ENCODE data around the gene DHRS3.

Gene DHRS3

DNA sequence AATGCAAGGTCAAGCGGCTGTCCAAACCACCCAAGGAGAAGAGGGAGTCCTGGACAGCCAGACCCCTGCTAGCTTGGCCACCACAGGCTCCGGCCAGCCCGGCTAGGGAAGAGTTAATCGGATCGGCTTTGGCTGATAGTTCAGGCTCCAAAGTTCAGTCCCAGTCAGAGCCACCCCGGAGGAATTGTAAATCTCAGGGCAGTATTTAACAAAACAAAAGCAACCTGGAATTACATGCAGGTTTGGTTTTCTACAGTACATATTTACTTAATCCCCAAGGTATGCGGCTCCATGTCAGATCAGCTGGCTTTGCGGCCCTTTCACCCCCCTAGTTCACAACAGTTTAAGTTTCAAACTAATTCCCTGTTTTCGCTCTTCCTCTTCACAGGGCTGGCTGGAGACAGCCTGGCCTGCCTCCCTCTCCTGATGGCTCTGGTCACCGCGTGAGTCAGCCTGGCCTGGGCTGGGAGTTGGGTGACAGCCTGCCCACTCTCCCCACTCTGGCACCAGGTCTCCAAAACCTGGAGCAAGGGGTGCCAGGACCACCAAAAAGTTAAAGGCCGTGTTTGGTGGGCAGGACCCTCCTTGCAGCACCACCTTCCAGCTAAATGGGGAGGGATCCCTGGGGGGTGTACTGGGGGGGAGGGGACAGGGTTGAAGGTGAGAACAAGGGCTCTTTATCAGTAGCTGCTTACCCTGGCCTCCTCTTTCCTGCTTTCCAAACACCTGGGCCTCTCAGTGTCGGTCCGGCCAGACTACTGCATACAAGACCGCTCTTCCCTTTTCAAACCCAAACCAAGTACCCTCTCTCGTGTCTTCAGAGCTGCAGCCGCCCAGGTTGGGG is 1.9 kb downstream of the DHRS3 start:
- peak; percentile 18 for DNase-seq

DNA sequence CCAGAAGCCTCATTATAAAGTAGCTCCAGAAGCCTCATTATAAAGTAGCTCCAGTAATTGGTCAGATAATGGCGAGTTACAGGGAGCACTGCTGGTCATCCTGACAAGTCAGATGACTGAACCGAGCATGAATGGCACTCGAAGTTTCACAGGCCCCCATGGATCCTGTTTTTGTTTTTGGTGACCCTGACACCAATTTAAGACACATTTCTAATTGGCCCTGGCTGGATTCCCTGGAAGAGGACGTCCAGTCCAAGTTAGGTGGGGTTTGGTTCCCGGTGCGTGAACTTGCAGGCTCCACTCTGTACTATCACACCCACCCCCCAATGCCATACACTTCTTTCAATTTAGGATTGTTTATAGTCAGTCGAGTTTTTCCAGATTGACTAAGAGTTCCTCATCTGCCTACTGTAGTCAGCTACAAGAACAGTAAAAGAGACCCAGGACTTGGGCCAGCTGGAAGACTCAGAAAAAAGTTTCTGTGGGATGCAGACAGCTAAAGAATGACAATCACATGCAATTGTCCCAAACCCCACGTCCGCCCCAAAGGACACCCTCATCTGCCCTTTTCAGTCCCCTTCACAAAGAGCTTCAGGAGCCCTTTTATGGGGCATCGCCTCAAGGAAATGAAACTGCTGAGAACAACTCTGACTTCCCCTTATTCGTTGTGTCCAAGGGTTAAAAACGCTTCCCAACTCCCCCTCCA is 2.7 kb downstream of the DHRS3 start:
- no peak for DNase-seq

DNA sequence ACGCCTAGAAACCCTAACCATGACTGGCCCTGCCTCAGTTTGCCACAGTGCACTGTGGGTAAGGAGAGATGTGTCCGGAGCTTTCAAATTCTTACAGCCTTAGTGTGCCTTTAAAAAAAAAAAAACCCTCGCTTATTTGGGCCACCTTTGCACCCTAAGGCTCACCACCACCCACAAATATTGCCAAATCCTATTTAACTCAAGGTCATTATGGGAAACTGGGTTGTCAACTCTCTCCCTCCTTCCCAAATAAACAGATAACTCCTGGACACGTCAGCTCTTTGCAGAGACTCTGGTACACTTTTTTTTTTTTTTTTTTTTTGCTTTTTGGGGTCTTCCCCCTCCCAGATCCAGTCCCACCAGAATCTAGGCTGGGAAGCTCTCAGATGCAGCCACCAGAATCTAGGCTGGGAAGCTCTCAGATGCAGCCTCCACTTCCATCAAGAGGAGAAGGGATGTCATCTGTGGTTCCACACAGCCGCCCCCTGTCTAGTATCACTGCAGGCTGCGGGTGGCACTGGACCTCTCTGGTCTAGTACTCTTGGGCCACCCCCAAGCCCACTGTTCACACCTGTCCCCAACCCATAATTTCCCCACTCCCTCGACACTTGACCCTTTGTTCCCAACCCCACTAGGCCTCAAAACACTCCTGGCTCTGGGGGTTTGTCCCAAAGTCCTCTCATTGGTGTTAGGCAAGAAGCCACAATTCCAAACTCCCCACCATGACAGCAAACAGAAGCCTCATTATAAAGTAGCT is 3.4 kb downstream of the DHRS3 start:
- DNase-seq = no peak

DNA sequence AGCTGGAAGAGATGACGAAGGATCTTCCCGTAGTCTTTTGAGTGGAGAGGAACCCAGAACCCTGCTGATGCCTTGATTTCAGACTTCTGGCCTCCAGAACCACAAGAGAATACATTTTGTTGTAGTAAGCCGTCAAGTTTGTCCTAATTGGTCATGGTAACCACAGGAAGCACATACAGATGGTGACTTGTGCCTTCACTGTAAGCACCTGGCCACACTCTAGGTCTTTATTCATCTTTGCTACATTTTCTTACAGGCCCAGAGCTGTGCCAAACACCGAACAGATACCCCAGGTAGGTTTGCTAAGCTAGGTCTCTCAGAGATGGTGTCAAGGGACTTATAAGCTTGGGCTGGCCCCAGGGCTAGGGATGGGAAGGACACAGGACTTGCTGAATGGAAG is 4.8 kb downstream of the DHRS3 start:
- no peak for DNase-seq

DNA sequence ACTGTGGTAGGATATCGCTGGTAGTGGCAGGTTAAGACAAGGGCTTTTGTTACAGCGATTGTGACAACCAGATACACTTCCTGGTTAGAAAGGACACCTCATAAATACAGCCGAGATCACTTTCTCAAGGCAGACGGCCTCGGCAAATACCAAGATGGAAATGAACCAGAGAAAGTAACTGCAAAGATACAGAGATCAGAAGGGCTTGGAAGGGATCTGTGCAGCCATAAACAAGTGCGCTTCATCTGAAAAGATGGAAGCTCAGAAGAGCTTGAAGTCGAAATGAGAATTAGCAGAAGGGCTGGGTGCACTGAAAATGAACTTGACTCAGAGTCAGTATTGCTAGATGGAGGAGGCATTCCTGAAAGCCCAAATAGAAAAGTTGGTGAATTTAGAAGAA is 7.1 kb downstream of the DHRS3 start:
- no peak for DNase-seq

DNA sequence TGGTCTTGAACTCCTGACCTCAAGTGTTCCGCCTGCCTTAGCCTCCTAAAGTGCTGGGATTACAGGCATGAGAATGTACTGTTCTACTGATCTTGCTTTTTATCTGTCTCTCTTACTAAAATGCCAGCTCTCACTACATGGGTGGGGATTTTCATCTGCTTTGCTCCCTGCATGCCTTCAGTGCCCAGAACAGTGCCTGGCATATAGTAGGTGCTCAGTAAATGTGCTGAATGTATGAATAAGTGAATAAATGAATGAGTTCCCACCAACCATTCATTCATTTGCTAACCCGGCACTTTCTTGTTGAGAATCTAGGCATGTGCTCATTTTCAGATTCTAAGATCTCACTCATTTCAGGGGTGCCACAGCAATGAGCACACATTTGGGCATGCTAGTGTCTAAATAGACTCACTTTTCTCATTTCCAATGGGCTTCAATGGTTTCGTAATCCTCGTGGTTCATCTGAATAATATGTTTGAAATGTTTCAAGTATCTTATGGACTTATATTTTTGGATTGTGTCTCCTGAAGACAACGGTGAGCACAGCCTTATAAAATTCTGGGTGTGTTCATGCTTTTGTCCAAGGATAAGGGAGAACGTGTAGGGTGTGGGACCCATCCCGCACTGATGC is 7.6 kb downstream of the DHRS3 start:
- DNase-seq = no peak

DNA sequence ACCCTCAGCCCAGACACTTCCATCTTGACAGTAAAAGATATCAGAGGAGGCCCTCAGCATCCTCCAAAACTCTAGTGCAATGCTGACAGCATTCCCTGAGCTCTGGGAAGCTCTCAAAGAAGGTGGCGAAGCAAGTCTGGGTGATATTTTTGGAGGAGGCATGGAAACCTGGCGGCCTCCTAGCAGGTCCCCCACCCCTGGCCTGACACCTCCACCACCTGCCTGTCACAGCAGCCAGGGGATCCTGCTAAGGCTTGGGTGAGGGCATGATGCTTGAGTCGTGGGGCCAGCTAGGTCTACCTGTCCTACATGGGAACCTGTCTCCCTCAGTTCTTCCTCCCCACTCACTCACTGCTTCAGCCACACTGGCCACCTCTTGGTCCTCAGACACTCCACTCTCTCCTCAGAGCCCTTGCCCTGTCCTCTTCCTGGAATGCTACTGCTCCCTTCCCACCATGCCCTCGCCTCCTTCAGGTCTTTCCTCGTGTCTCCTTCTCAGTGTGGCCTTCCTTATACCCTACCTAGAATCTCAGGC is 8.5 kb downstream of the DHRS3 start:
- DNase-seq = no peak

DNA sequence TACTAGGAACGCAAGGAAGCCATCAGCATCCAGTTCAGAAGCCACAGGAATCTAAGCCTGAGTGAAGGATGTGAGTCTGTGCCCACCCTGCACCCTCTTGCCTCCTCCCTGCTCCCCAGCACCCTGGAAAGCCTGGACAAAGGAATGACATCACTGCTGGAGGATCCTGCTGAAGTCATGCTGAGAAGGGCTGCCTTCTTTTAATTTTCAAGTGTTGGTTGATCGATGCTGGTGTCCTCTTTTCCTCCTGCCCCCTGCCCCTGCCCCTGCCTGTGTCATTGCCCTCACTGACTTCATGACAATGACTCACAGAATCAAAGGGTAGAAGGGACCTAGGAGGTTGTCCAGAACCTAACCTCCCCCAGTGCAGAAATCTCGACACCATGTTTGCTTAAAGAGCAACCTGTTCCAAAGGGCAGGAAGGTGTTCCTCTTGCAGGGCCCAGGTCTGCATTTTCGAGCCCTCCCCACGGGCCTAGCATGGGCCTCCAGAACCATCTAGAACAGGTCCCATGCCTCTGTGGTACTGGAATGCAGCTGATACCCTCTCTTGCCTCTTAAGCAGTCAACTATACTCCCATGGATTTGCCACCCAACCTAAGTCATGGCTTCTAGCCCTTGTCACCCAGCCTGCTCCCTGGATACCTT is 9.6 kb downstream of the DHRS3 start:
- DNase-seq = no peak

DNA sequence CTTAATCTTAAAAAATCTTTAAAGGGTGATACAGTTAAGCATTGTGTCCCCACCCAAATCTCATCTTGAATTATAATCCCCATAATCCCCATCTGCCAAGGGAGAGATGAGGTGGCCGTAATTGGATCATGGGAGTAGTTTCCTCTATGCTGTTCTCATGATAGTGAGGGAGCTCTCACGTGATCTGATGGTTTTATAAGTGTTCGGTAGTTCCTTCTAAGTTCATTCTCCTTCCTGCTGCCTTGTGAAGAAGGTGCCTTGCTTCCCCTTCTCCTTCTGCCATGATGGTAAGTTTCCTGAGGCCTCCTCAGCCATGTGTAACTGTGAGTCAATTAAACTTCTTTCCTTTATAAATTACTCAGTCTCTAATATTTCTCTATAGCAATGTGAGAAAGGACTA is 10.7 kb downstream of the DHRS3 start:
- no peak for DNase-seq

DNA sequence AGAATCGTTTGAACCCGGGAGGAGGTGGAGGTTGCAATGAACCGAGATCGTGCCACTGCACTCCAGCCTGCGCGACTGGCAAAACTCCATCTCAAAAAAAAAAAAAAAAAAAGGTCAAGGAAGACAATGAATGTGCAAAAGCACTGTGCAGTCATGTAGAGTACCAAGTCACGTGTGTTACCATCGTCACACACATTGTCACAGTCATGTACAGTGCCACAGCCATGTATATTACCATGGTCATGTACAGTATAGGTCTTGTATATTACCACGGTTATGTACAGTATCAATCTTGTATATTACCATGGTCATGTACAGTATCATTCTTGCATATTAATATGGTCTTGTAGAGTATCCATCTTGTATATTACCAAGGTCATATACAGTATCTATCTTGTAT is 13.0 kb downstream of the DHRS3 start:
- no peak for DNase-seq

DNA sequence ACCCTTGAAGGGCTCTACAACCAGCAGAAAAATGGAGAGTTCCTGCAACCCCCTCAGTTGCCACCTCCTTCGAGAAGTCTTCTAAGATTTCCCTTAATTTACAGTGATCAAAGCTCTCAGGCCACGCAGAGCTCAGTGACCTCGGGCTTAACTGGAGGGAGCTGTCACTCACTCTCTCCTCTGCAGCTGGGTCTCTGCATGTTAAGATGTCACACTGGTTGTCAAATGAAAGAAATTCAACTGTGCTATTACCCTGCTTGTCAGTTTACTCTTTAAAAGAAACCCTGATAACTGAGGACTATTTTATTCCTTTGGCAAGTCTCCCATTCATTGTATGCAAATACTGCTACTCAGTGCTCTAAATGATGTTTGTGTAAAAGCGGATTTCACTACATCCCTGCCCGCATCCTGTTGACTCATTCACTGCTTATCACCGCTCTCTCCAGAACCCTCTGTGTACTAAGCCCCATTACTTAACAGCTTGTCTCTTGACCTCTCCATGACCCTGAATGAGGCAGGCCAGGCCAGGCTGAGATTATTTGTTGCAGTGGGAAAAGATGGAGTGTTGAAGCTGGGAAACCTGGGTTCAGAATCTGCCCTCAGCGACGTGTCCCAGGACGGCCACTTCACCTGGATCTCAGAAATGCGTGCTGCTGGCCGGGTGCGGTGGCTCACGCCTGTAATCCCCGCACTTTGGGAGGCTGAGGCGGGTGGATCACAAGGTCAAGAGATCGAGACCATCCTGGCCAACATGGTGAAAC is 13.7 kb downstream of the DHRS3 start:
- DNase-seq = peak; percentile 92

DNA sequence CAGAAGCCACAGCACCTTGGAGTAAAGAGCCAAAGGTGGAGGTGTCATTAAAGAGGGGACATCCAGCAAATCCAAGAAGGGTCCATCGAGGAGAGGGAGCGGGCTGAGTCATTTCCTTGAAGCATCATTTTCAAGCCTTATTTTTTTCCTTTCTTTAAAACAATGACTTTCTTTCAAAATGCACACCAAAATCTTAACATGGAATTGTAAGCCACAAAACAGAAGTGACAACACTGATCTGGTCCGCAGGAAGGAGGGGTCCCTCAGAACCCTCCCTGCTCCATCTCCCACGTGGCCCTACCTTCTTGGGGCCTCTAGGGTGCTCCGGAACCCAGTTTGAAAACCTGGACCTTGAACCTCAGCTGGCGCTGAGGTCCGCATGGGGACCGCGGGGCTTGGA is 14.8 kb downstream of the DHRS3 start:
- DNase-seq = no peak

DNA sequence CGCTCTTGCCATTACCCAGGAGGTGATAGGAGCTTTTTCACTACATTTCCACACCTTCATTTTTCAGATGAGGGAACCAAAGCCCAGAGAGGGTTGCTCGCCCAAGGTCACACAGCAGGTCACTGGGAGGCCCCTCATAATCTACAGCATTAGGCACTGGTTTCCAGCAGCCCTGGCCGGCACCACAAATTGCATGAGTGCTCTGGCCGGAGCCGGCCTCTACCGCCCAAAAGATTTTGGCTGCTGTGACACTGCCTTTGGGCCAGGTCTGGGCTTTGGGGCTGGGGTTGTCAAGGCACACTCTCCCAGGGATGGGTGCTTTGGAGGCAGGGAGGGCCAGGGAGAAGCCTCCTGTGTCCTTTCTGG is 15.4 kb downstream of the DHRS3 start:
- no peak for DNase-seq

DNA sequence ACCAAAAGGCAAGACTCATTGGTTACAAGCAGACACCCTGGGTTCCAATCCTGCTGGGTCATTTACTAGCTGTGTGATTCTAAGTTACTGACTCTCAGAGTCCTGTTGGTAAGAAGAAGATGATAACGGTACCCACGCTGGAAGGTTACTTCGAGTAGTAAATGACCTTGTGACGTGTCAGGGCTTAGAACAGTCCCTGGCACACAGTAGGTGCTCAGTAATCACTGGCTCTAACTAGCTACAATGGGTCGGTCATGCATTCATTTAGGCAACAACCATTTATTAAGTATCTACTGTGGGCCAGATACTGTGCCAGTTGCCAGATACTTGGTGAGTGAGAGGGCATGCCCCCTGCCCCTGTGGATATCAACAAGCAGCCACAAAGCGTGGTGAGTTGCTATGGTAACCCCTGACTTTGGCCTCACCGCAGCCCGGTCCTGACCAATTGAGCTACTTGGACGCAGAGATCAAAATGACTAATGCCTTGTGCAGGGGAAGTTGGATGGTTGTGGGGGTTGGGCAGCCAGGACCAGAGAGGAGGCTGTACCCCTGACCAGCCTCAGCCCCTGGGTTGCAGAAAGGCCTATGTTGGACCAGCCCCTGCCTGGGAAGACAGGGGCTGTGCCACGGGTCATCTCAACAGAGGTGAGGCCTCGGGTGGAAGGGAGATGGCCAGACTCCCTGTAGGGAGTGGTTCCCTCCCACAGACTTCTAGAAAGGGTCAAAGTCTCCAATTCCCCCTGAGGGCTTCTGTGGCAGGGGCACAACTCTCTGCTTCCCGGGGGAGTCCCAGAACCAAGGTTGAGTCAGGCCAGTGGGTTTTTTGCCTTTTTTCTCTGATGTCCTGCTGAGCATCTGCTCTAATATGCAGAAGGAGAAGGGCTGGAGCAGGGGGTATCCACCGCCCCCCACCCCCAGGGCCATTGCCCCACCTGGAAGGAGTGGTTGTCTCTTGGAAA is 16.0 kb downstream of the DHRS3 start:
- peak; percentile 88 for DNase-seq

DNA sequence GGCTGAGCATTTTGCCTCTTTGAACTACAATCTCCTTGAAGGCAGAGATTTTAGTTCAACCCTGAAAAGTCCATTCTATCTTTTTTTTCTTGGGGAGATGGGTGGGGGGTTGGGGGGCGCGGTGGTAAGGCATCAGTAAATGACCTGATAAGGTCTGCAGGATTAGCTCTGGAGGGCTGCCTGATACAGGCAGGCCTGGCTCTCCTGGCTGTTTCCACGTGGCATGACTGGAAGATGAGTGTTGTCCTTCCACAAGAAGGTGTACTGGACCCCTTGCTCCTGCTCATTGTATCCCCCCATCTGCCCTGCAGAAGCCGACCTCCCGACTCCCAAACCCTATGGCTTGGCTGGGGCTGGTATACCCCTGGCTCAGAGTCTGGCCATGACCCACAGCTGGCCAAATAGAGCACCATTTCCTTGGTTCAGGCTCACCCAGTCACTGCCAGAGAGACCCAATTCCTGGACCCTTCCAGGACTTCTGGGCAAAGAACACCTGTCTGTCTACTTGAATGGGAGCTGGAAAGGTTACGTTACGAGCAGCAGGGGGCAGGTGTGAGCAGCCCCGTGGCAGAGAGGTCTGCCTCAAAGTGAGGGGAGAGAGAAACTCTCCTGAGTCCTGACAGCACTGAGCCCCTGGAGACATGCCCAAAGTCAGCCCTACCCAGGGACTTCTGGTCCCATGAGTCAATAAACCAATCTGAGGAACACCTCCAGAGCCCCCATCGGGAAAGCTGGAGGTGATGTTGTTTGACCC is 17.0 kb downstream of the DHRS3 start:
- DNase-seq = peak; percentile 54

DNA sequence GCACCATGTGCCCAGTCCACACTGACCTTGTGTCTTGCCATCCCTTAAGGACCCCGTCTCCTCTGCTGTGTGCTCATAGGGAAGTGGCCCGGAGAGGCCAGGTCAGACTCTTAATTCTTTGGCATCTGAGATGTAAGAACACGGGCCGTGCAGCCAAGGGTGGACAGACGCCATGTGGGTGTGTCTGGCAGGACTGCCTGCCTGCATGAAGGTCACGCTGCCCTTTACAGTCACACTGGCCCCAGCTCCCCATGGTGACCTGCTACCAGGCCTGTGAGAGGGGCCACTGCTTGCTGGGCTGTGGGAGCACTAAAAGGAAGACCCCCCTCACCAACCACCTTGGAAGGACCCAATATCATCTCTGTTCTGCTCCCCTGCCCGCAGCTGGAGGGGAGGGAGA is 17.7 kb downstream of the DHRS3 start:
- no peak for DNase-seq

DNA sequence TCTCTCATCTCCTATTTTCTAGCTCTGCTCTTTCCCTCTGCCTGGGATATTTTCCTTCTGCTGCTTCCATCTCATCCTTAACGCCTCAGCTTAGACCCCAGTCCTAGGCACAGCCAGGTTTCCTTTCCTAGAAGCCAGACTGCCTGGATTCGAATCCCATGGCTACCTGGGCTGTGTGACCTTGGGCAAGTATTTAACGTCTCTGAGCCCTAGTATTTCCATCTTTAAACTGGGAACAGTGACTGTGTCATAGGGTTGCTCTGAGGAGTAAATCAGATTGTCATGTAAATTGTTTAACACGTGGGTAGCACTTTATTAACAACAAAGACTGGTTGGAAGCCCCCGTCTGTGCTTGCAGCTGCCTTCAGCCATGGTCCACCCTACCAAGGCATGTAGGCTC is 18.4 kb downstream of the DHRS3 start:
- no peak for DNase-seq

DNA sequence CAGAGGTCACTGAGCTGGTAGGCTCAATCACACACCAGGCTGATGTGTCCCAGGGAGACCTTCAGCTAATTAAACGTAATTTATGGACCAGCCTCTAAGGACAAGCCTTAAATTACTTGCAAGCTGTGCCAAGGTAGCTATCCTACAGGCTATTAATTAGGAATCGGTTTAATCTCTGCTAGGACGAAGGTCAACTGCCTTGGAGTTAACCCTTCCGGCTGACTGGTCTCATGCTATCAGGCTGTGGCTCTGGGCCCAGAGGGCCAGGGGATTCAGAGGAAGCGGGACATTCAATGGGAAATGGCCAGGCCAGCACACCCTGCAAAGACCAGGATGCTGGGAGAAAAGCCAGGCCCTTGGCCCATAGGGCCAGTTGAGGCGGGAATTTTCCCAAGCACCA is 19.0 kb downstream of the DHRS3 start:
- no peak for DNase-seq

DNA sequence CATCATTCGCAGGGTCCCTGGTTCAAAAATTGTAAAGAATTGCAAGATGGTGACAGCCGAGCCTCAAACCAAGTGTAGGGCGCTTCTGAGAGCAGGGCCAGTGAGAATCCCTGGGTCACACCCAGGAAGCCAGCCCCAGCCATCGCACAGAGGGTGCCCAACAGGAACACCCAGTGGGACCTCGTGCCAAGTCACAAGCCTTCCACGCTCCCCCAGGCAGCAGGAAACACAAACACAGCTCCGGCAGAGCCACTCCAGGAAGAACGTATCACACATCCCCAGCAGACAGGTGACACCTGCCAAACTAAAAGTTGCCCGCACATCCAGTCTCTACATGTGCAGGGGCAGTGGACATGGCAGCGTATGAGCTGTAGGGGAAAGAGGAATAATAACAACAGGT is 20.2 kb downstream of the DHRS3 start:
- DNase-seq = no peak

Data from hematopoietic multipotent progenitor cell treated with erythropoietin and hydrocortisone succinate and interleukin-3 and kit ligand, for 4 days (in vitro differentiated cells).